GM12872 (cell line): ENCODE data around the gene WHAMM.

Experiments
- CTCF ChIP-seq: IDR thresholded peaks from 3 replicates; pipeline ENCODE4 v1.5.1; 2011; ENCODE audit warnings: low read depth, mild to moderate bottlenecking, low read length, moderate library complexity; ENCODE audit not compliant: insufficient read depth

WHAMM gene

GRCh38 chr15:82833362-82833682 lies 23.9 kb downstream of the WHAMM start:
- TF ChIP-seq CTCF = no peak

GRCh38 chr15:82835391-82835917 lies 26.0 kb downstream of the WHAMM start:
- no peak for TF ChIP-seq CTCF

GRCh38 chr15:82838096-82838735 lies 28.8 kb downstream of the WHAMM start:
- no peak for TF ChIP-seq CTCF

- TF ChIP-seq CTCF = no peak
These were observed 29.7 kb downstream of the WHAMM start for GRCh38 chr15:82839136-82839535.

GRCh38 chr15:82840166-82840565 lies 30.7 kb downstream of the WHAMM start:
- TF ChIP-seq CTCF = no peak

- TF ChIP-seq CTCF = no peak
These were observed 34.1 kb downstream of the WHAMM start for GRCh38 chr15:82843566-82843965.

GRCh38 chr15:82845686-82846085 lies 36.3 kb downstream of the WHAMM start:
- TF ChIP-seq CTCF = no peak
